K562 (cell line): ENCODE measurements around the gene YPEL3. TPM values are rescaled to one million over a fixed set of nuclear protein-coding genes. Genes with fewer than 3 reads are reported as not detected.

Experiments
- ATAC-seq: fragments of 200-7000 bp; cut with Tn5 transposase; 3 replicates; pipeline ENCODE4 v1.9.1; 2020; ENCODE audit warnings: moderate library complexity
- BruUV-seq: library from RNA; stranded (reverse); fragments of 400-500 nt; replicated peaks from 2 replicates; lab custom pipeline; 2021; lab: Mats Ljungman, UMichigan
- CTCF ChIA-PET: fragments of 300-600 bp; formaldehyde crosslinking; extraction: SDS; loops from one replicate; lab custom pipeline; 2021; ENCODE audit warnings: low intra/inter-chr PET ratio; lab: Yijun Ruan, JAX
- POLR2A ChIA-PET: fragments of 300-600, 350-650 bp; sonication (Branson Sonifier 250); formaldehyde crosslinking; extraction: SDS; loops from one replicate; lab custom pipeline; 2021; ENCODE audit warnings: antibody characterized with exemption, inconsistent platforms; lab: Yijun Ruan, JAX
- DNase-seq, 4 experiments: peaks; one replicate each; pipeline versions ENCODE4 v3.0.0 to v3.0.0-alpha.2; 2011 to 2018; ENCODE audit warnings: low spot score in 3 of 4, mixed read lengths in 3 of 4; ENCODE audit errors: extremely low read depth in 1 of 4
- FAIRE-seq: peaks from 2 replicates; lab custom pipeline; 2011; peaks lifted over from hg19 to GRCh38; lab: Jason Lieb, UNC
- H2AFZ ChIP-seq: 2 replicates; pipeline ENCODE4 v1.6.0; 2011; ENCODE audit warnings: low read depth, low read length, control low read depth, inconsistent platforms
- H3K27ac ChIP-seq: fragments of 200-600 bp; 3 replicates; pipeline ENCODE4 v1.8.0; 2011; ENCODE audit warnings: low read depth, mild to moderate bottlenecking, control low read depth, inconsistent platforms, low read length, moderate library complexity, mixed read lengths; ENCODE audit errors: extremely low read depth
- H3K27me3 ChIP-seq, 2 experiments: fragments of 300-600 bp in 1 of 2; 2 replicates in 1 of 2; 3 replicates in 1 of 2; pipeline versions ENCODE4 v1.6.0 to v1.8.0; 2011; ENCODE audit warnings: inconsistent platforms in 2 of 2, low read length in 2 of 2, mild to moderate bottlenecking in 1 of 2, mixed read lengths in 1 of 2, moderate library complexity in 1 of 2; ENCODE audit not compliant: control insufficient read depth in 2 of 2, insufficient read depth in 2 of 2
- H3K36me3 ChIP-seq: fragments of 300-600 bp; 3 replicates; pipeline ENCODE4 v1.8.0; 2011; ENCODE audit warnings: mild to moderate bottlenecking, low read length, inconsistent platforms; ENCODE audit not compliant: control insufficient read depth, insufficient read depth
- H3K4me1 ChIP-seq, 2 experiments: fragments of 200-600 bp in 1 of 2; replicated peaks in 1 of 2; 2 replicates in 1 of 2; 3 replicates in 1 of 2; pipeline versions ENCODE4 v1.5.1 to v1.8.0; 2011; ENCODE audit warnings: inconsistent platforms in 2 of 2, low read length in 2 of 2, mild to moderate bottlenecking in 1 of 2, mixed read lengths in 1 of 2, moderate library complexity in 1 of 2; ENCODE audit not compliant: control insufficient read depth in 2 of 2, insufficient read depth in 2 of 2
- H3K4me2 ChIP-seq: 2 replicates; pipeline ENCODE4 v1.6.1; 2011; ENCODE audit warnings: low read length, control low read depth, inconsistent platforms, mixed read lengths; ENCODE audit not compliant: insufficient read depth
- H3K4me3 ChIP-seq: fragments of 200-600 bp; sonication (generic), shearing (Covaris generic); 2 replicates; pipeline ENCODE4 v1.5.1; 2016; ENCODE audit warnings: control low read depth, inconsistent platforms
- H3K79me2 ChIP-seq: fragments of 200-600 bp; 3 replicates; pipeline ENCODE4 v1.8.0; 2011; ENCODE audit warnings: low read length, inconsistent platforms; ENCODE audit not compliant: control insufficient read depth, insufficient read depth
- H3K9ac ChIP-seq, 2 experiments: 2 replicates each; pipeline versions ENCODE4 v1.6.0 to v1.6.1; 2011; ENCODE audit warnings: low read depth in 2 of 2, low read length in 2 of 2, control low read depth in 1 of 2, inconsistent platforms in 1 of 2, mild to moderate bottlenecking in 1 of 2, mixed read lengths in 1 of 2; ENCODE audit not compliant: insufficient read depth in 1 of 2
- H3K9me1 ChIP-seq: one replicate; pipeline ENCODE4 v1.6.0; 2011; ENCODE audit warnings: inconsistent platforms, mild to moderate bottlenecking, low read length, moderate library complexity; ENCODE audit not compliant: control insufficient read depth, insufficient read depth
- H3K9me3 ChIP-seq: replicated peaks from 2 replicates; pipeline ENCODE4 v1.5.1; 2011; ENCODE audit warnings: low read depth, low read length, inconsistent platforms; ENCODE audit not compliant: control insufficient read depth, insufficient read depth
- H4K20me1 ChIP-seq: replicated peaks from 2 replicates; pipeline ENCODE4 v1.6.1; 2011; ENCODE audit warnings: low read length, inconsistent platforms, mixed read lengths; ENCODE audit not compliant: control insufficient read depth, insufficient read depth
- CBX2 ChIP-seq: fragments of 200-600 bp; sonication (generic); IDR thresholded peaks from one replicate; pipeline ENCODE4 v1.6.1; 2012; ENCODE audit warnings: mild to moderate bottlenecking, low read length, inconsistent platforms; ENCODE audit not compliant: insufficient read depth, poor library complexity, severe bottlenecking
- ETV1 ChIP-seq: fragments of 450-650 bp; conservative IDR thresholded peaks from 2 replicates; pipeline ENCODE4 v1.6.1; 2016; ENCODE audit warnings: missing genetic modification characterization, control low read depth, low read depth, missing compliant biosample characterization
- HDAC1 ChIP-seq, 2 experiments: fragments of 450-650 bp; IDR thresholded peaks; 2 replicates each; pipeline ENCODE4 v1.6.1; 2016 to 2017; ENCODE audit warnings: inconsistent platforms in 1 of 2, mild to moderate bottlenecking in 1 of 2, moderate library complexity in 1 of 2
- HDAC2 ChIP-seq: fragments of 450-650 bp; IDR thresholded peaks from 2 replicates; pipeline ENCODE4 v1.6.1; 2016; ENCODE audit warnings: mild to moderate bottlenecking
- ILK ChIP-seq: fragments of 450-650 bp; IDR thresholded peaks from 2 replicates; pipeline ENCODE4 v1.6.1; 2016; ENCODE audit warnings: missing genetic modification characterization, low read depth, mild to moderate bottlenecking, missing compliant biosample characterization, moderate library complexity, borderline replicate concordance
- MEF2A ChIP-seq: IDR thresholded peaks from 2 replicates; pipeline ENCODE4 v1.6.1; 2011; ENCODE audit warnings: low read depth, mild to moderate bottlenecking, low read length, moderate library complexity; ENCODE audit not compliant: control insufficient read depth
- NELFE ChIP-seq: IDR thresholded peaks from 2 replicates; pipeline ENCODE4 v1.6.1; 2011; ENCODE audit warnings: mild to moderate bottlenecking; ENCODE audit not compliant: insufficient read depth, insufficient read length
- POU5F1 ChIP-seq: fragments of 150-350 bp; IDR thresholded peaks from 2 replicates; pipeline ENCODE4 v1.6.1; 2014; ENCODE audit warnings: borderline replicate concordance, low read length, low read depth, mild to moderate bottlenecking; ENCODE audit not compliant: partially characterized antibody
- PTBP1 ChIP-seq: fragments of 200-400 bp; formaldehyde crosslinking; IDR thresholded peaks from 2 replicates; pipeline ENCODE4 v1.6.1; 2017; ENCODE audit warnings: low read depth, low read length
- RBM14 ChIP-seq: fragments of 200-400 bp; formaldehyde crosslinking; IDR thresholded peaks from 2 replicates; pipeline ENCODE4 v1.6.1; 2018; ENCODE audit warnings: low read depth, mild to moderate bottlenecking, low read length, moderate library complexity, borderline replicate concordance; ENCODE audit not compliant: insufficient read depth
- SREBF2 ChIP-seq: sonication (generic); formaldehyde crosslinking; IDR thresholded peaks from 2 replicates; pipeline ENCODE4 v1.4.0; 2020; ENCODE audit warnings: mild to moderate bottlenecking, missing genetic modification reagents
- STAT5B ChIP-seq: fragments of 250-450 bp; sonication (Bioruptor Pico); IDR thresholded peaks from 2 replicates; pipeline ENCODE4 v1.8.0; 2021; ENCODE audit warnings: mild to moderate bottlenecking, inconsistent platforms
- ZBTB26 ChIP-seq: fragments of 450-650 bp; formaldehyde crosslinking; IDR thresholded peaks from 2 replicates; pipeline ENCODE4 v1.4.0; 2022; ENCODE audit warnings: missing genetic modification characterization
- ZNF592 ChIP-seq: fragments of 450-650 bp; IDR thresholded peaks from 2 replicates; pipeline ENCODE4 v1.6.1; 2017; ENCODE audit warnings: antibody characterized with exemption, mild to moderate bottlenecking
- WGBS: fragments of 100-300 bp; shearing (Covaris generic); methylation state at CpG from one replicate; pipeline ENCODE4 v1.1.6; 2016; ENCODE audit warnings: low coverage, mixed read lengths; ENCODE audit not compliant: insufficient coverage; ENCODE audit errors: missing lambda C conversion rate; 5-methylcytosine and 5-hydroxymethylcytosine counted together
- in situ Hi-C: fragments of 300-500 bp; cut with MboI; formaldehyde crosslinking; loops from 4 replicates; pipeline ENCODE4 v1.15.0; 2018; ENCODE audit warnings: inconsistent platforms, mixed read lengths
- intact Hi-C: fragments of 100-400 bp; cut with micrococcal nuclease; formaldehyde crosslinking; loops from 2 replicates; pipeline ENCODE4 v1.14.2; 2022
- polyA plus RNA-seq, 8 experiments: library from polyadenylated mRNA; depleted of rRNA in 4 of 8; stranded (reverse) in 5 of 8; unstranded in 3 of 8; fragments of >200 nt; fragmentation: Nextera tagmentation in 2 of 8; fragmentation: Illumina TruSeq in 1 of 8; extraction: Ambion mirVana in 2 of 8; extraction: Trizol in 1 of 8; gene quantifications; 2 replicates each; pipeline versions ENCODE4 v1.2.1 to v1.2.3, GENCODE V29; 2011 to 2014; ENCODE audit warnings: inconsistent platforms in 1 of 8, missing spikeins in 1 of 8
- total RNA-seq, 7 experiments: library from RNA; depleted of rRNA in 6 of 7; stranded (reverse); fragments of >200 nt in 6 of 7; fragmentation: Illumina TruSeq in 2 of 7; extraction: Trizol in 2 of 7; gene quantifications; 2 replicates each; pipeline versions ENCODE4 v1.2.1 to v1.2.3, GENCODE V29; 2011 to 2021; ENCODE audit warnings: low replicate concordance in 1 of 7

YPEL3 gene
- total and polyA plus RNA-seq, 9 of the 15 experiments (the other 6 are each of a cell fraction or from before 2014, with no cell fraction given): 0.41 to 15.0 (median 2.9) TPM

- TF ChIP-seq ILK (tag): no peak
- no peak for TF ChIP-seq SREBF2 (CRISPR knock-in tag)
- TF ChIP-seq RBM14: no peak
- 0 out of 4 replicates have a peak, but pooled peaks of 1 of the 2 experiments have one; percentile 7 for TF ChIP-seq HDAC1 (IDR thresholded peaks at IDR 0.05)
These were observed 19.7 kb downstream of the YPEL3 start (continued) for GRCh38 chr16:30076276-30076791.

GRCh38 chr16:30075503-30076275 is 20.3 kb downstream of the YPEL3 start, which contains the start of gene PPP4C:
Gene PPP4C, plus strand, starts transcription at chr16:30075994. Its CDS starts 384 bp downstream, at chr16:30076378.
- Histone ChIP-seq H3K9me1 (no peaks in the 10 kb centered on the region), H3K36me3 (peaks cover 58% of the 10 kb centered on the region), H3K9me3 (no peaks in the 10 kb centered on the region), H3K4me3 (peak within 1 kb of the TSS; percentile 94), H2AFZ (peak within 1 kb of the TSS; percentile 82), H3K79me2 (peaks cover 49% of the 10 kb centered on the region), H3K4me2 (peak within 1 kb of the TSS; percentile 98), H3K4me1 (peaks cover 16 to 24% of the 10 kb centered on the region in 2 experiments), H4K20me1 (peaks cover 9% of the 10 kb centered on the region; the same call in 1 of the 2 replicates), H3K27me3 (no peaks in the 10 kb centered on the region), H3K27ac (peak within 1 kb of the TSS; percentile 97), H3K9ac (peak within 1 kb of the TSS; percentile 95 to 99)
- ChIA-PET CTCF (no interaction called here), POLR2A (interaction anchor here (0.6 to 7.5 kb wide), 11 partner anchors 8 to 540 kb away, joined by 3 to 59 read pairs (median 7); partner anchors contain the start of genes ALDOA and TBX6)
- in situ Hi-C loops: no loop called here
- intact Hi-C loops: no loop called here
- TSS peak; percentile 98 for BruUV-seq
- ATAC-seq (peak; percentile 90), DNase-seq (peak; percentile 82 to 95 (median 89)), FAIRE-seq (peak; percentile 72)
- under 1% methylated on average over 24 of the region's 67 CpGs for WGBS
- peak; percentile 16 for TF ChIP-seq POU5F1
- peak; percentile 87 for TF ChIP-seq ETV1
- no peak for TF ChIP-seq HDAC2
- TF ChIP-seq STAT5B (CRISPR knock-in tag): no peak
- no peak for TF ChIP-seq NELFE
- TF ChIP-seq ZNF592: peak; percentile 36; the same call in 1 of the 2 replicates
- peak; percentile 46; the same call in 1 of the 2 replicates for TF ChIP-seq ZBTB26 (CRISPR knock-in tag)
- TF ChIP-seq MEF2A: no peak
- no peak for TF ChIP-seq PTBP1
- TF ChIP-seq CBX2: no peak
